H9 (cell line): ENCODE results near the gene WDR27. TPM values are rescaled to one million over a fixed set of nuclear protein-coding genes. Genes with fewer than 3 reads are reported as not detected.

Experiments used
- DNase-seq: peaks from one replicate; pipeline ENCODE4 v3.0.0-alpha.2; 2017
- H2AFZ ChIP-seq: one replicate; pipeline ENCODE4 v1.6.1; 2013; ENCODE audit warnings: mild to moderate bottlenecking, low read length, control low read depth, moderate library complexity
- H2AK5ac ChIP-seq: 2 replicates; pipeline ENCODE4 v1.6.1; 2013; ENCODE audit warnings: low read length, control low read depth, mixed read lengths; ENCODE audit not compliant: insufficient read length
- H2BK120ac ChIP-seq: one replicate; pipeline ENCODE4 v1.6.1; 2013; ENCODE audit warnings: low read depth, mild to moderate bottlenecking, low read length, control low read depth, inconsistent platforms; ENCODE audit not compliant: poor library complexity, severe bottlenecking
- H2BK12ac ChIP-seq: 2 replicates; pipeline ENCODE4 v1.6.1; 2013; ENCODE audit warnings: low read length, control low read depth, mixed read lengths, low read depth; ENCODE audit not compliant: insufficient read length
- H2BK15ac ChIP-seq: 2 replicates; pipeline ENCODE4 v1.6.1; 2013; ENCODE audit warnings: low read depth, low read length, control low read depth
- H2BK20ac ChIP-seq: one replicate; pipeline ENCODE4 v1.6.1; 2013; ENCODE audit warnings: low read depth, mild to moderate bottlenecking, low read length, control low read depth, inconsistent platforms; ENCODE audit not compliant: poor library complexity, severe bottlenecking
- H2BK5ac ChIP-seq: 2 replicates; pipeline ENCODE4 v1.6.1; 2013; ENCODE audit warnings: low read length, control low read depth, mixed read lengths; ENCODE audit not compliant: insufficient read length
- H3K14ac ChIP-seq: 2 replicates; pipeline ENCODE4 v1.6.1; 2013; ENCODE audit warnings: low read length, control low read depth; ENCODE audit not compliant: insufficient read depth
- H3K18ac ChIP-seq: 2 replicates; pipeline ENCODE4 v1.6.1; 2013; ENCODE audit warnings: low read depth, mild to moderate bottlenecking, mixed read lengths, low read length, control low read depth; ENCODE audit not compliant: insufficient read length
- H3K23ac ChIP-seq: 2 replicates; pipeline ENCODE4 v1.6.1; 2013; ENCODE audit warnings: low read length, control low read depth, mixed read lengths, low read depth; ENCODE audit not compliant: insufficient read length
- H3K23me2 ChIP-seq: 2 replicates; pipeline ENCODE4 v1.6.1; 2013; ENCODE audit warnings: low read depth, mild to moderate bottlenecking, mixed read lengths, low read length, control low read depth; ENCODE audit not compliant: insufficient read length, poor library complexity, severe bottlenecking
- H3K27ac ChIP-seq: 2 replicates; pipeline ENCODE4 v1.5.1; 2013; ENCODE audit warnings: low read length, control low read depth, mixed read lengths, low read depth; ENCODE audit not compliant: insufficient read length
- H3K27me3 ChIP-seq: 2 replicates; pipeline ENCODE4 v1.6.1; 2013; ENCODE audit warnings: low read length, control low read depth, inconsistent platforms; ENCODE audit not compliant: insufficient read depth
- H3K4ac ChIP-seq: 2 replicates; pipeline ENCODE4 v1.6.1; 2013; ENCODE audit warnings: low read depth, mild to moderate bottlenecking, control low read depth, inconsistent platforms, low read length, moderate library complexity
- H3K4me1 ChIP-seq: 2 replicates; pipeline ENCODE4 v1.6.1; 2013; ENCODE audit warnings: low read length, control low read depth, inconsistent platforms; ENCODE audit not compliant: insufficient read depth
- H3K4me2 ChIP-seq: 2 replicates; pipeline ENCODE4 v1.6.1; 2013; ENCODE audit warnings: low read length, control low read depth, mixed read lengths; ENCODE audit not compliant: insufficient read length, insufficient read depth
- H3K56ac ChIP-seq: 2 replicates; pipeline ENCODE4 v1.6.1; 2013; ENCODE audit warnings: low read depth, mild to moderate bottlenecking, mixed read lengths, low read length, control low read depth; ENCODE audit not compliant: insufficient read length
- H3K79me1 ChIP-seq: 2 replicates; pipeline ENCODE4 v1.6.1; 2013; ENCODE audit warnings: low read depth, mild to moderate bottlenecking, moderate library complexity, low read length, control low read depth, inconsistent platforms; ENCODE audit not compliant: insufficient read depth, poor library complexity, severe bottlenecking
- H3K79me2 ChIP-seq: 2 replicates; pipeline ENCODE4 v1.6.1; 2013; ENCODE audit warnings: low read length, control low read depth, inconsistent platforms; ENCODE audit not compliant: insufficient read depth
- H3K9ac ChIP-seq: 2 replicates; pipeline ENCODE4 v1.6.1; 2013; ENCODE audit warnings: low read length, control low read depth, mixed read lengths; ENCODE audit not compliant: insufficient read length; ENCODE audit errors: extremely low read depth
- H3K9me3 ChIP-seq: one replicate; pipeline ENCODE4 v1.6.1; 2013; ENCODE audit warnings: low read depth, low read length, inconsistent platforms; ENCODE audit not compliant: control insufficient read depth
- H3T11ph ChIP-seq: one replicate; pipeline ENCODE4 v1.6.1; 2013; ENCODE audit warnings: mild to moderate bottlenecking, low read length, control low read depth, inconsistent platforms
- H4K20me1 ChIP-seq: one replicate; pipeline ENCODE4 v1.6.1; 2013; ENCODE audit not compliant: control insufficient read depth, insufficient read length, insufficient read depth
- H4K5ac ChIP-seq: 2 replicates; pipeline ENCODE4 v1.6.1; 2013; ENCODE audit warnings: low read depth, mild to moderate bottlenecking, mixed read lengths, low read length, control low read depth; ENCODE audit not compliant: insufficient read length
- H4K8ac ChIP-seq: replicated peaks from 2 replicates; pipeline ENCODE4 v1.6.1; 2013; ENCODE audit warnings: low read length, control low read depth, mixed read lengths, low read depth; ENCODE audit not compliant: insufficient read length
- H4K91ac ChIP-seq: 2 replicates; pipeline ENCODE4 v1.6.1; 2013; ENCODE audit warnings: low read depth, mild to moderate bottlenecking, moderate library complexity, mixed read lengths, low read length, control low read depth; ENCODE audit not compliant: insufficient read length
- H3K27ac Mint-ChIP-seq, 3 experiments: 2 replicates in 2 of 3; 3 replicates in 1 of 3; pipeline ENCODE4 v1.8.0; 2020 to 2021; ENCODE audit warnings: mixed read lengths in 3 of 3, mild to moderate bottlenecking in 1 of 3, moderate library complexity in 1 of 3
- H3K27me3 Mint-ChIP-seq: 2 replicates; pipeline ENCODE4 v1.8.0; 2021; ENCODE audit warnings: low read depth, mild to moderate bottlenecking, moderate library complexity, mixed read lengths
- H3K36me3 Mint-ChIP-seq, 3 experiments: 2 replicates in 2 of 3; 3 replicates in 1 of 3; pipeline ENCODE4 v1.8.0; 2020 to 2021; ENCODE audit warnings: low read depth in 3 of 3, mixed read lengths in 3 of 3; ENCODE audit not compliant: insufficient read depth in 1 of 3
- H3K4me1 Mint-ChIP-seq, 2 experiments: 2 replicates each; pipeline ENCODE4 v1.8.0; 2020; ENCODE audit warnings: mixed read lengths in 2 of 2
- H3K4me3 Mint-ChIP-seq, 2 experiments: 2 replicates in 1 of 2; 3 replicates in 1 of 2; pipeline ENCODE4 v1.8.0; 2020 to 2021; ENCODE audit warnings: mild to moderate bottlenecking in 2 of 2, mixed read lengths in 2 of 2, moderate library complexity in 1 of 2
- H3K9me3 Mint-ChIP-seq, 2 experiments: 2 replicates in 1 of 2; 3 replicates in 1 of 2; pipeline ENCODE4 v1.8.0; 2020; ENCODE audit warnings: mild to moderate bottlenecking in 2 of 2, mixed read lengths in 2 of 2, moderate library complexity in 1 of 2
- CTCF ChIP-seq: fragments of 200-600 bp; sonication (generic); conservative IDR thresholded peaks from 3 replicates; pipeline ENCODE4 v1.8.0; 2021; ENCODE audit warnings: antibody characterized with exemption, mild to moderate bottlenecking
- WGBS: extraction: QIAGEN DNeasy Blood & Tissue Kit; methylation state at CpG from one replicate; pipeline ENCODE4 v1.1.7; 2013; ENCODE audit warnings: missing lambda C conversion rate, low lambda C conversion rate, mixed read lengths; ENCODE audit not compliant: insufficient read length; ENCODE audit errors: extremely low coverage; 5-methylcytosine and 5-hydroxymethylcytosine counted together
- total RNA-seq: library from RNA; stranded (reverse); gene quantifications from 2 replicates; pipeline ENCODE4 v1.2.1, GENCODE V29; 2021

WDR27 gene
- total RNA-seq, 1 experiment from 2014 or later, result 48.7 TPM

DNA sequence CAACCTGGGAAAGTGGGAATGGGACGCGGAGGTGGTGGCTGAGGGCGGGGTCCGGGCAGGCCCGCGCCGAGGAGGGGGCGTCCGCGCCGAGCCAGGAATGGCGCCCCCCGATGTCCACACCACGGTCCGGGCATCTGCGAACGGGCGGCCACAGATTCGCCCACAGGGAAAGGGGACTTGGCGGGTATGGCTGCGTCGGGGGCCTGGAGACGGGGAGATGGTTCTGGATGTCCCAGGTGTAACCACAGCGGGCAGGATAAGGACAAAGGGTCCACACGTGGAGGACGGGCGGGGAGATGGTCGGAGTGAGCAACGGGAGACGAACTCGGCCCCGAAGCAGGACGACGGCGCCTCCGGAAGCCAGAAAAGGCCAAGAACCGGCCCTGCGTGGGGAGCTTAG is 124.6 kb downstream of the WDR27 start:
- Histone ChIP-seq H2AK5ac (no peak overlapping the region), H2AFZ (no peak overlapping the region), H4K91ac (no peak overlapping the region), H3T11ph (no peak overlapping the region), H3K4ac (no peak overlapping the region), H2BK120ac (no peak overlapping the region), H2BK15ac (no peak overlapping the region), H4K5ac (no peak overlapping the region), H3K4me1 (no peaks in the 10 kb centered on the region), H3K9me3 (no peaks in the 10 kb centered on the region), H2BK20ac (no peak overlapping the region), H3K79me1 (no peaks in the 10 kb centered on the region), H3K23ac (no peak overlapping the region), H3K4me2 (no peak overlapping the region), H2BK5ac (no peak overlapping the region), H3K9ac (no peak overlapping the region), H3K79me2 (no peaks in the 10 kb centered on the region), H4K20me1 (no peaks in the 10 kb centered on the region), H2BK12ac (no peak overlapping the region), H3K56ac (no peak overlapping the region), H3K27me3 (no peaks in the 10 kb centered on the region), H3K14ac (no peak overlapping the region; the same call in 1 of the 2 replicates), H3K18ac (no peak overlapping the region), H4K8ac (no peak overlapping the region), H3K27ac (no peak overlapping the region), H3K23me2 (no peaks in the 10 kb centered on the region)
- Mint-ChIP-seq H3K9me3 (no peaks in the 10 kb centered on the region; a peak in 1 of 5 replicates), H3K4me3 (no peak overlapping the region), H3K27ac (no peak overlapping the region), H3K36me3 (peaks cover 6 to 15% (median 12%) of the 10 kb centered on the region in 3 experiments), H3K4me1 (peaks cover 8 to 10% of the 10 kb centered on the region in 2 experiments), H3K27me3 (no peaks in the 10 kb centered on the region)
- TF ChIP-seq CTCF, result no peak
- WGBS, result no CpG with 5 or more reads among the region's 38 CpGs
- DNase-seq, result no peak
